Umbilical cord (tissue), 2 donors: ENCODE results near the gene DMRTA1. TPM values are rescaled to one million over a fixed set of nuclear protein-coding genes. Genes with fewer than 3 reads are reported as not detected.
A peak's percentile ranks its signal among the peaks of the same experiment; 100 is the strongest.
"Not testable (repeated sequence)": the region's sequence is repeated elsewhere in the genome, so short reads cannot be mapped to it uniquely, and the experiment has no call there.

Experiments
- DNase-seq: peaks from one replicate; pipeline ENCODE4 v3.0.0-alpha.2; 2015; ENCODE audit warnings: low spot score
- total RNA-seq: library from RNA; depleted of rRNA; stranded (reverse); fragments of >200 nt; gene quantifications from one replicate; pipeline ENCODE4 v1.2.3, GENCODE V29; 2014; ENCODE audit warnings: low replicate concordance; ENCODE audit not compliant: insufficient read depth

The DMRTA1 gene
- total RNA-seq, 1 donor from 2014 or later: 4.3 TPM

DNA sequence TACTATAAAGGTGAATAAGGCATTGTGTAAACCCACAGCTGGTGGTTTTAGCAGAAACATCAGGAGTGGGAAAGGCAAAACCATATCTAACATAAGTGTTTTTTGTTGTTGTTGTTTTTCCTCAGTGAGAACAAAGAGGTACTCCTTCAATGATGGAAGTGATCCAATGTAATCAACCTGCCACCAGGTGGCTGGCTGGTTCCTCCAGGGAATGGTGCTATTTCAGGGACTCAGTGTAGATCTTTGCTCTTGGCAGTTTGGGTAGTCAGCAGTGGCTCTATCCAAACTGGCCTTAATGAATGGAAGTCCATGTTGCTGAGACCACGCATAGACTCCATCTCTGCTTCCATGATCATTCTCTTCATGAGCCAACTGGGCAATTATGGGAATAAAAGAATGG lies 10.8 kb downstream of the DMRTA1 start:
- no peak for DNase-seq

DNA sequence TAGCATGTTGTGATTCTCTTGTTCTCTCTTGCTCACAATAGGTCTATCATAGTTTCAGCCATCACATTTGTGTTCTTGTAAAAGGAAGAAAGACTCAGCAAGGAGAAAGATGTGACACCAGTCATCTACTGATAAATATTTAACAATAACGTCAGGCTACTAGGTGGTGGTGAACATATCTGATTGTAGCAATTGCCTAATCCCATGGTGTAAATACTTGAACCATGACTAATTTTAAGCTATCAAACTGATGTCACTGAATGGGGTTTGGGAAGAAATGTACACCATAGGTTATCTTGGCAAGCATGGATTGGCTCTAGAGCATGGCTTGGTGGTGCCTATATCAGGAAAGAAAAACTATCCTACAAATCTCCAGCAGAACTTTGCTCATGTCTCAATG lies 16.6 kb downstream of the DMRTA1 start:
- DNase-seq: no peak

DNA sequence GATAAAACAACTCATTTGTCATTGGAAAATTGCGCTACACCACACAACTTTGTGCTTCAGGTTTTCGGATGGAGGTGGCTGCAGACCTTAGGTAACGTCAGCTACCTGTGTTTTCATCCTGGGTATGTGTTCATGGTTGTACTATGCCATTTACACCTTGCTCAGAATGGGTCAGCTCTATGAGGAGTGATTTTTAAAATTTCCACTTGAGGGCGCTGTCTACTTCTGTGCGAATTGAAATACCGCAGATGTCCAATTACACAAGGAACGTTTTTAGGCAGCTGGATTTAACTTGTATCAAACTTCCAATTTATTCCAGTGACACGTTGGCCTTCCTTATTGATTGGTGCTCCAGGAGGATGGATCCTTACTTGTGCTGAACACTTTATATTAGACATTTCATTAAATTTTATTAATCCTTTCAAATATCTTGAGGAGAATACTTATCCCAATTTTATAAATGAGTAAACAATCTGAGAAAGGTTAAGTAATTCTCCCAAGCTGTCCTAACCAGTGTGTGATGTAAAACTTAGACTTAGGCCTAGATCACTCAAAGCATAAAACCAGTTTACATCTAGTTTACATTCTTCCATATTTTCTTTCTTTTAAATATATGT lies 23.4 kb downstream of the DMRTA1 start:
- DNase-seq: peak; percentile 46

DNA sequence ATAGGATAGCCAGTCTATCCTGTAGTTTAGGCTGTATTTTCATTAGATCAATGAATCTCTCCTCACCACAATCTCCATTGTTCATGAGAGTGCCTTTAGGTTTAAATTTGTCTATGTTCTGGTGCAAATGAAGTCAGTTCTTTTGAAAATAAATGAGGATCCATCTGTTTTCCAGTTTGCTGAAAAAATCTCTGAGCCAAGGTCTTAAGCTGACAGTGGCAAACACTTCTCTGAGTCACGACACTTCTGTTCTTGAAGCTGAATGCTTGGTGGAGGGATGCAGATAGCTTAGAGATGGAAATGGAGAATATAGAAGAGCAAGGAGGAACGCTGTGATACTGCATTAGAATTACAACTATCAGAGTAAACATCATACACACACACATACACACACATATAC lies 34.9 kb downstream of the DMRTA1 start:
- DNase-seq: no peak

- DNase-seq: no peak
Observed at GRCh38 chr9:22483528-22484070, 37.0 kb downstream of the DMRTA1 start.

GRCh38 chr9:22496197-22496596 lies 49.6 kb downstream of the DMRTA1 start:
- not testable (repeated sequence) for DNase-seq
